Measurements from ENCODE around the gene MAGEB4.
A peak's percentile ranks its signal among the peaks of the same experiment; 100 is the strongest.

Gene MAGEB4

DNA sequence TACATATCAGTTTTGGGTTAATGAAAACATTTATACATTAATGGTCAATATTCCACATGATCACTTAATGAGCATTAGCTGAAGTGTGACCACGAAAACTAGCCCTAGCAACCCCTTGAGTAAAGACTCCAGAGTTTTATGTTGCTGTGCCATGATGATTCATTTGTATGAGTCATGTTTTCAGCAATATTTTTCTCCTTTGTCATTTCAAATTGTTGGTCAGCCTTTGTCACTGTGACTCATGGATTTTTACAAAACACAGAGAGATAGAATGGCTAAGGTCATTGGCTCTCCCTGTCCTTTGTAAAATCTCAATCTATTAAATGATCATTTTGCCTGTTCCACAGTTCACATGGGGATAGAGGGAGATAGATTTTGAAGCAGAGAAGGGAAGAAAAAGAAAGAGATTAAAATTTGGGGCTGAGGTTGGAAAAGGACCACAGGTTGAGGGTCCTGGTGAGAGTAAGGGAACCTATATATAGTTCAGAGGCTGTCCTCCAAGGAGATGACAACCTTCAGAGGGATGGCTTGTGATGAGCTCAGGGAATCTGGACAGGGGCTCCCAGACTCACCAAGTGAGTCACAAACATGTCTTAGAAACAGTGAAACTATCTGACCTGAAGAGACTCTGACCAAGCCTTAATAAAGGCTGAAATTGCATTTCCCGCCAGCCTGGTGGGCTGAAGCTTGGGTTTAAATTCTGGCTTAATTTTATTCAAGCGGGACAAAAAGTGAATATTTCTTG lies 41.8 kb downstream of the MAGEB4 start:
- peak; percentile 20 for DNase-seq

All from DMS153 (cell line).